Hippocampal formation (tissue), 2 donors: ENCODE results near the gene EAPP.
"Not testable (repeated sequence)": the region's sequence is repeated elsewhere in the genome, so short reads cannot be mapped to it uniquely, and the experiment has no call there.

Source experiments
- DNase-seq, 2 donors: peaks; one replicate each; lab custom pipeline; 2025; lab: John Stamatoyannopoulos, UW

EAPP gene

DNA sequence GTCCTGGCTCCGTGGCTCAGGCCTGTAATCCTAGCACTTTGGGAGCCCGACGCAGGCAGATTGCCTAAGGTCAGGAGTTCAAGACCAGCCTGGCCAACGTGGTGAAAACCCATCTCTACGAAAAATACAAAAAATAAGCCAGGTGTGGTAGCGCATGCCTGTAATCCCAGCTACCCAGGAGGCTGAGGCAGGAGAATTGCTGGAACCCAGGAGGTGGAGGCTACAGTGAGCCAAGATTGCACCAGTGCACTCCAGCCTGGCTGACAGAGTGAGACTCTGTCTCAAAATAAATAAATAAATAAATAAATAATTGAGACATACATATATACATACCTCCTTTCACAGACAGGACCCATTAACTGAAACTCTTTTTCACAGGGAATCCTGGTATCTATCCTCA lies 1.4 kb downstream of the EAPP start:
- DNase-seq, result not testable (repeated sequence)

DNA sequence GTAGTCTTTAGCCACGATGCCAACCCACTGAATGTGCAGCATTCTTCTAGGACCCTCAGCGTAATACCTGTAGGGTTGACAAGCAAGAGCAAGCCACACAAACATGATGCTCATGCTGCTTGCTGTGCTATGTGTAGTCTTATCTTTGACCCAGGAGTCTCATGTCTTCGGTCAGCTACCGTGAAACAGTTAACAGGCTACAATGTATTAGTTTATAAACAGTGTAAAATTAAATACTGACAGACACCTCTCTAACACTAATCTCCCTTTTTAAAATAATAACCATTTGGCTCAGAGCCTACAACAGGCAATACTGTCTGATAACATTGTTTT lies 1.9 kb downstream of the EAPP start:
- no peak for DNase-seq

DNA sequence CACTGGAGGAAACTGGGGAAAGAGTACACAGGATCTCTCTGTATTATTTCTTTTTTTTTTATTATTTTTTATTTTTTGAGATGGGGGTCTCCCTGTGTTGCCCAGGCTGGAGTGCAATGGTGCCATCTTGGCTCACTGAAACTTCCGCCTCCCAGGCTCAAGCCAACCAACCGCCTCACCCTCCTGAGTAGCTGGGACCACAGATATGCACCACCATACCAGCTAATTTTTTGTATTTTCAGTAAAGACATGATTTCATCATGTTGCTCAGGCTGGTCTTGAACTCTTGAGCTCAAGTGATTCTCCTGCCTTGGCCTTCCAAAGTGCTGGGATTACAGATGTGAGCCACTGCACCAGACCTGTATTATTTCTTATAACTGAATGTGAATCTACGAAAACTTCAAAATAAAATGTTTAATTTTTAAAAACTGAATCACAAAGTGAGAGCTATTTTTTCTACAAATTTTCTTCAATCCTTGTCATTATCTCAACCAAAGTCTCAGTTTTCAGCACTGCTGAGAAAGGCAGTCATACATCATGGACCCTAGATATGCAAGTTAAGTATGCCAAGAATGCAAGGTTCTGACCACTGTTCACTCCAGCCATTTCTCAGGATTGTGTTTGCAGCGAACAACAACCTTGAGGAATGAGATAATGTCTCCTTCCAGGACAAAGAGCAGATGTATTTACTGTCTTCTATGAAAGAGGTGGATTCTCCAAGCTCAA lies 2.4 kb downstream of the EAPP start:
- DNase-seq, result no peak

DNA sequence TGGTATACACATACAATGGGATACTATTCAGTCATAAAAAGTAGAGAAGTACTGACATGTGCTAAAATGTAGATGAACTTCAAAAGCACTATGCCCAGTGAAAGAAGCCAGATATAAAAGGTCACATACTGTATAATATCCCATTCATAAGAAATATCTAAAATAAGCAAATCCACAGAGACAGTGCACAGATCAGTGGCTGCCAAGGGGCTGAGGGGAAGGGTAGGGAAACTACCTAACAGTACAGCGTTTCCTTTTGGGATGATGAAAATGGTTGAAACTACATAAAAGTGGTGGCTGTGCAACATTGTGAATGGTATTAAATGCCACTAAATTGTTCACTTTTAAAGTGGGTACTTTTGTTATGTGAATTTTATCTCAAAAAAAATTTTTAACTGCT lies 11.9 kb downstream of the EAPP start:
- DNase-seq, result no peak

DNA sequence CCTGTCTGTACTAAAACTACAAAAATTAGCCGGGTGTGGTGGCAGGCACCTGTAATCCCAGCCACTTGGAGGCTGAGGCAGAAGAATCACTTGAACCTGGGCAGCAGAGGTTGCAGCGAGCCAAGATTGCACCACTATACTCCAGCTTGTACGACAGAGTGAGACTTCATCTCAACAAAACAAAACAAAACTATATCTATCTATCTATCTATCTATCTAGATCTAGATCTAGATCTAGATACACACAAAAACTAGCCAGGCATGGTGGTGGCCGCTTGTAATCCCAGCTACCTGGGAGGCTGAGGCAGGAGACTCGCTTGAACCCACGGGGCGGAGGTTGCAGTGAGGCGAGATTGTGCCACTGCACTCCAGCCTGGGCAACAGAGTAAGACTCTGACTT lies 15.3 kb downstream of the EAPP start:
- DNase-seq, result not testable (repeated sequence)

DNA sequence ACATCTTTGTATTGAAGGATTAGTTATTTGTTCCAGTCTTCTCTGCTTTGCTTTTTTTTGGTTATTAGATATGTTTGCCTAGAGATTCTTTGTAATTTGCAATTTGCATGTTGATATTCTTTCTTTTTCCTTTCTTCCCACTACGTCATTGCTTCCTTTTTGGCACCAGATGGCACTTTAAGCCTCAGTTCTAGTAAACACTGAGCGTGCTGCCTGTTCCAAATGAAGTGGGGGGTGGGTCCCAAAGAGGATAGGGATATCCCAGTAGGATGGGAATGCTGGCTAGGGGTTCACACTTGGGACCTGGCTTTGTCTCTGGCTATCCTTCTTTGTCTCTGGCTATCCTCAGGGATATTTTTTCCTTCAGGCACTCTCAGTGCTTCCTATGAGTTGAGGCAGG lies 17.0 kb downstream of the EAPP start:
- no peak for DNase-seq

DNA sequence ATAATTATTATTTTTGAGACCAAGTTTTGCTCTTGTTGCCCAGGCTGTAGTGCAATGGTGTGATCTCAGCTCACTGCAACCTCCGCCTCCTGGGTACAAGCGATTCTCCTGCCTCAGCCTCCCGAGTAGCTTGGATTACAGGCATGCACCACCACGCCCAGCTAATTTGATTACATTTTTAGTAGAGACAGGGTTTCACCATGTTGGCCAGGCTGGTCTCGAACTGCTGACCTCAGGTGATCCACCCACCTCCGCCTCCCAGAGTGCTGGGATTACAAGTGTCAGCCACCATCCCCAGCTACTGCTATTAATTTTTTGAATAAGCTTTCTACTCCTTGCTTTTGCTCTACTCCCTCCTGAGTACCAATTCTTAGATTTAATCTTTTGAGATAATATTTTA lies 18.4 kb downstream of the EAPP start:
- DNase-seq, result not testable (repeated sequence)

DNA sequence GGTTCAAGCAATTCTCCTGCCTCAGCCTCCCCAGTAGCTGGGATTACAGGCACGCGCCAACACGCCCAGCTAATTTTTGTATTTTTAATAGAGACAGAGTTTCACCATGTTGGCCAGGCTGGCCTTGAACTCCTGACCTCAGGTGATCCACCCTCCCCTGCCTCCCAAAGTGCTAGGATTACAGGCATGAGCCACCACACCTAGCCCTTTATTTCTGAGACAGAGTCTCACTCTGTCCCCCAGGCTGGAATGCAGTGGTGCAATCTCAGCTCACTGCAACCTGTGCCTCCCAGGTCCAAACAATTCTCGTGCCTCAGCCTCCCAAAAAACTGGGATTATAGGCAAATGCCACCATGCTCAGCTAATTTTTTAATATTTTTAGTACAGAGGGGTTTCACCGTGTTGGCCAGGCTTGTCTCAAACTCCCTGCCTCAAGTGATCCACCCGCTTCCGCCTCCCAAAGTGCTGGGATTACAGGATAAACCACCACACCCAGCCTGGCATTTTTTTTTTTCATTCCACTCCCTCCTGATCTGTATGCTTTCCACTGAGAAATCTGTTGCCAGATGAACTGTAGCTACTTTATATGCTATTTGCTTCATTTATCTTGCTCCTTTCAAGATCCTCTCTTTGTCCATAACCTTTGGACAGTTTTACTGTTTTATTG lies 19.1 kb downstream of the EAPP start:
- DNase-seq, result not testable (repeated sequence)

DNA sequence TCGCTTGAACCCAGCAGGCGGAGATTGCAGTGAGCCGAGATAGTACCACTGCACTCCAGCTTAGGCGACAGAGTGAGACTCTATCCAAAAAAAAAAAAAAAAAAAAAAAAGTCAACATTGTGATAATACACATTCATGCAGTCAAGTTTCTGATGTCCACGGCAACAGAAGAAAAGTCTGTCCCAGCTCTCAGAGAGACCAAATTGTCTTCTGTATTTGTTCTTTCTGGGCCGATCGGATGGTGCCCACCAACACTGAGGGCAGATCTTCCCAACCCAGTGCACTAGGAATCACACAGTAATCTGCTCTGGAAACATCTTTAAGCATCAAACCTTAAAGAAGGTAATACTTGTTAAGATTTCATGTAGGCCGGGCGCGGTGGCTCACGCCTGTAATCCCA lies 31.6 kb downstream of the EAPP start:
- no peak for DNase-seq

DNA sequence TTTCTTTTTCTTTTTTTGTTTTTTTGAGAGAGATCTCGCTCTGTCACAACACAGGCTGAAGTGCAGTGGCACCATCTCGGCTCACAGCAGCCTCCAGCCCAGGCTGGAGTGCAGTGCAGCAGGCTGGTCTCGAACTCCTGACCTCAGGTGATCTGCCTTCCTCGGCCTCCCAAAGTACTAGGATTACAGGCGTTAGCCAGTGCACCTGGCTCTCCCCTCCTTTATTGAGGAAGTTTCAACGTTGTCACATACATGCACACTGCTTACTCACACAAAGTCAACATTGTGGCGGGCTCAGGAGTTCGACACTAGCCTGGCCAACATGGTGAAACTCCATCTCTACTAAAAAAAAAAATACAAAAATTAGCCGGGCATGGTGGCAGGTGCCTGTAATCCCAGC lies 32.0 kb downstream of the EAPP start:
- DNase-seq, result no peak

DNA sequence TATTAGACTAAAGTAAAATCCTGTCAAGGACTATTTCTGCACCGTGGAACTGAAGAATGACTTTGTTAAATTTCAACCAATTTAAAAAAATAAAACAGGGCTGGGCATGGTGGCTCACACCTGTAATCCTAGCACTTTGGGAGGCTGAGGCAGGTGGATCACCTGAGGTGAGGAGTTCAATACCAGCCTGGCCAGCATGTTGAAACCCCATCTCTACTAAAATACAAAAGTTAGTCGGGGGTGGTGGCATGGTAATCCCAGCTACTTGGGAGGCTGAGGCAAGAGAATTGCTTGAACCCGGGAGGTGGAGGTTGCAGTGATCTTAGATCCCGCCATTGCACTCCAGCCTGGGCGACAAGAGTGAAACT lies 34.4 kb downstream of the EAPP start:
- DNase-seq, result not testable (repeated sequence)

DNA sequence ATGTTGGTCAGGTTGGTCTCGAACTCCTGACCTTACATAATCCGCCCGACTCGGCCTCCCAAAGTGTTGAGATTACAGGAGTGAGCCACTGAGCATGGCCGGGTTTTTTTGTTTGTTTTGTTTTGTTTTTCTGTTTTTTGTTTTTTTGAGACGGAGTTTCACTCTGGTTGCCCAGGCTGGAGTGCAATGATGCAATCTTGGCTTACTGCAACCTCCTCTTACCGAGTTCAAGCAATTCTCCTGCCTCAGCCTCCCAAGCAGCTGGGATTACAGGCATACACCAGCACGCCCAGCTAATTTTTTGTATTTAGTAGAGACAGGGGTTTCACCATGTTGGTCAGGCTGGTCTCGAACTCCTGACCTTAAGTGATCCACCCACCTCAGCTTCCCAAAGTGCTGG lies 35.5 kb downstream of the EAPP start:
- not testable (repeated sequence) for DNase-seq

DNA sequence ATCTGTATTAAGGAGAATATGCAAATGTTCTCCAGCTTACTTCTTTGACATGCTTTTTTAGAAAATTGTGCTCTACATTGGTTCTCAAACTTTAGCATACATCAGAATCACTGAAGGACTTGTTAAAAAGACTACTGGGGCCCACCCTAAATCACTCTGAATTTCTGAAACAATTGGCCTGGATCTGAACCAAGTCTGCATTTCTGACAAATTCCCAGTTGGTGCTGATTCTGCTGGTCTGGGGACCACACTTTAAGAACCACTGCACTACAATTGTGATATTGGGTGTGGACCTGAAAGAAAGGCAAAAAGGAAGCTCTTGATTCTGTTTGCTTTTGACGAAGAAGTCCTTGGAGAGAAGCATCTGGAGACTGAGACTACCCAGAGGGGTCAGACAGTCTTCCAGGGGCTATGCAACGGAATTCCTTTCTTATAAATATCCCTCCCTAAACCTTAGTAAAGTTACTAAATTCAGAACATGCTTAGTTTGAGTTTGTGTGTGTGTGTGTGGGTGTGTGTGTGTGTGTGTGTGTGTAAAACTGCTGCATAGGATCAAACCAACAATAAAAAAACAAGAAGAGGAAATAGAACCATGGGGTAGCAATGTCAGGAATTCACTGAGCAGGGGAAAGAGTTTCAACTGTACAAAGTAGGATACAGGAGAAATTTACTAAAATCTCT lies 36.8 kb downstream of the EAPP start:
- DNase-seq, result no peak

DNA sequence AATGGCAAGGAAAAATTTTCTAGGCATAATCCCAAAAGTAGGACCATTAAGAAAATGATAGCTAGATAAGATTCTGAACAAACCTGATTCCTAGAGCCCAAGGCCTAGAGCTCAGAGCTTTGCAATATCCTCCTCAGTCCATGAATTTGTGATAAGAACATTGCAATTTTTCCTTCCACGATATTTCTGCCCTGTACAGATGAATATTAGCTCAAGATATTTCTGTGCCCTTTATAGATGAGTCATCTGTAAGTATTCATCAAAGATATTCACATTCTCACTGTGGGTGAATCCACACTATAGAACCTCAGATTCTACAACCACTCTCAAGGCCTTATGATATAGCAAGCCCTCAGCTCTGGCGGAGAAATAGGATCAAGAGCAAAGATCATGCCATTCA lies 37.5 kb downstream of the EAPP start:
- no peak for DNase-seq

DNA sequence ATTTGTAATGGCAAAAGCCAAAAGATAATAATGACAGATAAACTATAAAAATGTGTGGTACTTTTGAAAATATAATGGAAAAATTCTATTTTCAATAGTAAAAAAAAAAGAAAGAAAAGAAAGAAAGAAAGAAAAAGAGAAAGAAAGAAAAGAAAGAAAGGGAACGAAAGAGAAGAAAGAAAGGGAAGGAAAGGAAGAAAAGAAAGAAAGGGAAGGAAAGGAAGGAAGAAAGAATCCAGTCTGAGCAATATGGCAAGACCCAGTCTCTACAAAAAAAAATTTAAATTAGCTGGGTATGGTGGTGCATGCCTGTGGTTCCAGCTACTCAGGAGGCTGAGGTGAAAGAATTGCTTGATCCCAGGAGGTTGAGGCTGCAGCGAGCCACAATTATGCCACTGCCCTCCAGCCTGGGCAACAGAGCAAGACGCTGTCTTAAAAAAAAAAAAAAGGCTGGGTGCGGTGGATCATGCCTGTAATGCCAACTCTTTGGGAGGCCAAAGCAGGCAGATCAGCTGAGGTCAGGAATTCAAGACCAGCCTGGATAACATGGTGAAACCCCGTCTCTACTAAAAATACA lies 38.4 kb downstream of the EAPP start:
- DNase-seq, result no peak

DNA sequence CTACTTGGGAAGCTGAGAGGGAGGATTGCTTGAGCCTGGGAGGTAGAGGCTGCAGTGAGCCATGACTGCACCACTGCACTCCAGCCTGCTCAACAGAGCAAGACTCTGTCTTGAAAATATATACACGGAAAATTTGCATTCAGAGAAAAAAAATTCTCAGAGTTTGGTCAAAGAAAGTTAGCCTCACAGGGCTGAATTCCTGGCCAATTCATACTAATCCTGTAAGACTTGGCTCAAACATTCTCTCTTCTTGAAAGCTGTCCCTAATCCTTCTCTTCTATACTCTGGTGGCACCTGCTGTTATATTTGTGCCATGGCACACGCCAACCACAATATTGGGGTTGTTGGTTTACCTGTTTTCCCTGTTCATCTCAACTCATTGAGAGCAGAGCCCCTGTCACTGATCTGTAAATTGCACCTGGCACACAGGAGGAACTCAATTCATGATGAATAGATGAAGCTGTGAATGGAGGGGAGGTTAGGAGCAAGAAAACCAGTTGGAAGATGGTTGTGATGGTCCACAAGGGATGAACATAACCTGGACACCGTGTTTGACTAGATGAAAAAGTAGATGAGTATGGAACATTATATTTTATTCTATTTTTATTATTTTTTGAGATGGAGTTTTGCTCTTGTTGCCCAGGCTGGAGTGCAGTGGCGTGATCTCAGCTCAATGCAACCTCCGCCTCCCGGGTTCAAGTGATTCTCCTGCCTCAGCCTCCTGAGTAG lies 40.7 kb downstream of the EAPP start:
- peak in 1 of 2 donors; percentile 3 for DNase-seq

DNA sequence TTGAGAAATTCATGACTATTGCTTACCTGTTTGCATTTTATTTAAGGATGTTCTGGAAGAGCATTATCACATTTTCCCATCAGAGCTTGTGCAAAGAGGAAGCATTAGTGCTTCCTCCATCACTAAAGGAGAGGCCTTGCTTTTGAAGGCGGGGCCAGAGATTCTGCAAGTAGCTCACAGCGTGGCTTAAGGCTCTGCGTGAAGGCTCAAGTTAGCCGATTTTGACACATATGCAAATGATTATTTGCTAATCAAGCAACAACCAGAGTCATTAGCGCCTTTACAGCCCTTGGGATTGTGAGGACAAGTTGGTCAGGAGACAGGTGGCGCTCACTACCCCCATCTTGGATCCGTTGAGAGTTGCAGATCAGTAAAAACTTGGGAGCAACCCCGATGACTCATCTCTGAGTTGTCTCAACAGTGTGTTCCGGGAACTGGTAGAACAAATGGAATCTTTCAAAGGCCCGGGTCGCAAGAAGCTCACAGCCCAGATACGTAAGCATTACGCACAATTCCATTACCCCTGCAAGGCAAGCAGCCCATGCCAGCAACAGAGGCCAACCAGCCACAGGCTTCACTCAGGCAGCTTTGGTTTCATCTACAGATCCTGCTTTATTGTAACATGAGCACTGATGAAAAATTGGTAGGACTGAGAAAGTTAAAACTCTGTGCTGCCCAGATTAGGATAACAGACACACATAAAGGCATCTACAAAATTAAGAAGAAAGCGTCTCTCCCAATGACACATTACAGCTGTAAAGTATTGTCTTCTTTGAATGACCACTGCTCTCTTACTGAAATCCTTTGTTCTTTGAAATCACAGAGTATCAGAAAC lies 42.6 kb downstream of the EAPP start:
- peak; percentile 33 to 55 for DNase-seq

DNA sequence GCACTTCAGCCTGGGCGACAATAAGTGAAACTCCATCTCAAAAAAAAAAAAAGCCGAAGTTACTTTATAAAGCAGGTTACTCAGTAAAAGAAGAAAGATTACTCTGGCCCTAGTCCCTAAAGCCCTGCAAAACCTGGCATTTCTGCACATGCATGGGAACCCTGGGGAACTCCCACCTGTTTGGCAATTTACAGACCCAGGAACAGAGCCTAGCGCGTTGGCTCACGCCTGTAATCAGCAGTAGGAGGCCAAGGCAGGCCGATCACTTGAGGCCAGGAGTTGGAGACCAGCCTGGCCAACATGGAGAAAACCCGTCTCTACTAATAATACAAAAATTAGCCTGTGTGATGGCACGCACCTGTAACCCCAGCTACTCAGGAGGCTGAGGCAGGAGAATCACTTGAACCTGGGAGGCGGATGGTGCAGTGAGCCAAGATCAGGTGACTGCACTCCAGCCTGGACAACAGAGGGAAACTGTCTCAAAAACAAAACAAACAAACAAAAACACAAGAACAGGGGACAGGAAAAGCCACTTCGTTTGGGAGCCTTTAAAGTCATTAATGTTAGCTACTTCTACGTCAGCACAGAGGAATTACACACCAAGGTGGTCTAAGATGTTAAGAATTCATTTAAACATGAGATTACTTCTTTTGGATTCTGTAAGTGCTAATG lies 43.4 kb downstream of the EAPP start:
- no peak for DNase-seq

DNA sequence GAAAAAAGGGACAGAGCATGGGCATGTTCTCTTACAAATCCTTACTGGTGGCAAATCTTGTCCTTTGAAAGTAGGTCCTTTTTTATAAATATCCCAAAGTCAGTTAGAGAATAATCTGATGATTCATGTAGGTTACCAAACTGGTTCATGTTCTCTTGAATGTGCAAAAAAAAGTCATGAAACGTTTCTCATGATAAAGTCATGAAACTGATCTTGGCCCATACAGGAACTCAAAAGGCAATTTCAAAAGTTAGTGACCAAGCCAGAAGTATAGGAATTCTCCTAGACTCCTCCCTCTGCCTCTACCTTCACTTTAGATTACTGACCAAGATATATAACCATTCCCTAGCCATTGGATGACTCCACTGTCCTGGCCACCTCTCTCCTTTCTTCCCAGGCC lies 50.2 kb downstream of the EAPP start:
- no peak for DNase-seq

DNA sequence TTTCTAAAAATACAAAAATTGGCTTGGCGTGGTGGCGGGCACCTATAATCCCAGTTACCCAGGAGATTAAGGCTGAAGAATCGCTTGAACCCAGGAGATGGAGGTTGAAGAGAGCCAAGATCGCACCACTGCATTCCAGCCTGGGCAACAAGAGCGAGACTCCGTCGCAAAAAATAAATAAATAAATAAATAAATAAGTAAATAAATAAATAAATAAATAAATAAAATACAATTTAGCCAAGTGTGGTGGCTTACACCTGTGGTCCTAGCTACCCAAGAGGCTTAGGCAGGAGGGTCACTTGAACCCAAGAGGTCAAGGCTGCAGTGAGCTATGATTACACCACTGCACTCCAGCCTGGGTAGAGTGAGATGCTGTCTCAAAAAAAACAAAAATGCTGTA lies 51.0 kb downstream of the EAPP start:
- no peak for DNase-seq

DNA sequence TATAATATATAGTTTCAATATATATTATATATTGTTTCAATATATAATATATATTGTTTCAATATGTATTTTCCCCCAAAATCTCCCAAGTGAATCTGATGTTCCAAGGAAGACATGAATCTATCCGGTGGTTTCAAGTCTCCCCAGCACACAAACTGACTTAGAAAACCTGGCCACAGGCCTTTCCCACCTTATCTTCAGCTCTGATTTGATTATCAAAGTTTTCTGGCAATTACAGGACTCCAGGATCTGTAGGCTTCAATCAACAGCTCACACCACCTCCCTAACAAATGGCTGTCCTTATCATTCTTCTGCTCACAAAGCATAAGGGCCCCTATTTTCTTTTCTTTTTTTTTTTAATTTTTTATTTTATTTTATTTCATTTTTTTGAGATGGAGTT lies 54.8 kb downstream of the EAPP start:
- DNase-seq, result no peak
